Coronary artery (tissue), 2 donors: ENCODE data around the gene SNX24.
"Not testable (repeated sequence)": the region's sequence is repeated elsewhere in the genome, so short reads cannot be mapped to it uniquely, and the experiment has no call there.

ENCODE experiments used
- DNase-seq: peaks from one replicate; pipeline ENCODE4 v3.0.0-alpha.2; 2017; ENCODE audit warnings: low spot score
- H3K27ac ChIP-seq, 2 donors: fragments of 200-600 bp; sonication (generic); one replicate each; pipeline ENCODE4 v1.5.1; 2016 to 2019
- H3K4me3 ChIP-seq: fragments of 200-600 bp; sonication (generic); 2 replicates; pipeline ENCODE4 v1.5.1; 2016; ENCODE audit warnings: mild to moderate bottlenecking, moderate library complexity
- CTCF ChIP-seq: fragments of 200-600 bp; sonication (generic); IDR thresholded peaks from one replicate; pipeline ENCODE4 v1.5.1; 2019; ENCODE audit warnings: antibody characterized with exemption

The SNX24 gene

GRCh38 chr5:122902263-122902662, 56.9 kb downstream of the SNX24 start:
- H3K4me3 ChIP-seq = no peak overlapping the region
- H3K27ac ChIP-seq = no peak overlapping the region
- no peak for TF ChIP-seq CTCF
- no peak for DNase-seq

- Histone ChIP-seq H3K4me3 (peak overlapping the region; percentile 28), H3K27ac (peak overlapping the region; percentile 37 to 71)
- DNase-seq = no peak
- no peak for TF ChIP-seq CTCF
Measured at GRCh38 chr5:122906768-122907167, 61.4 kb downstream of the SNX24 start.

- TF ChIP-seq CTCF = no peak
- no peak for DNase-seq
- peak overlapping the region; percentile 27 to 37 for H3K27ac ChIP-seq
- peak overlapping the region; percentile 3 for H3K4me3 ChIP-seq
Measured at GRCh38 chr5:122907276-122907675, 61.9 kb downstream of the SNX24 start.

- TF ChIP-seq CTCF = no peak
- H3K4me3 ChIP-seq = no peak overlapping the region
- DNase-seq = no peak
- H3K27ac ChIP-seq = peak overlapping the region in 1 of 2 donors; percentile 42
Measured at GRCh38 chr5:122908108-122908507, 62.7 kb downstream of the SNX24 start.

- no peak for DNase-seq
- TF ChIP-seq CTCF = no peak
- no peak overlapping the region for H3K27ac ChIP-seq
- no peak overlapping the region for H3K4me3 ChIP-seq
Measured at GRCh38 chr5:122908662-122909061, 63.2 kb downstream of the SNX24 start.

- Histone ChIP-seq H3K4me3 (no peak overlapping the region), H3K27ac (no peak overlapping the region)
- DNase-seq = no peak
- TF ChIP-seq CTCF = no peak
Measured at GRCh38 chr5:122909470-122910100, 64.2 kb downstream of the SNX24 start.

- H3K4me3 ChIP-seq, H3K27ac ChIP-seq, DNase-seq: not testable (repeated sequence)
Measured at GRCh38 chr5:122913436-122913835, 68.0 kb downstream of the SNX24 start.
